Dermis microvascular lymphatic vessel endothelial cell (primary cell): ENCODE data around the gene LRCH1. TPM values are rescaled to one million over a fixed set of nuclear protein-coding genes. Genes with fewer than 3 reads are reported as not detected.
A peak's percentile ranks its signal among the peaks of the same experiment; 100 is the strongest.

Experiments
- DNase-seq, 2 donors: peaks; one replicate each; pipeline versions ENCODE4 v3.0.0 to v3.0.0-alpha.2; 2010; ENCODE audit warnings: low read depth in 2 of 2
- total RNA-seq: library from RNA; depleted of rRNA; stranded (reverse); fragments of >200 nt; gene quantifications from 2 replicates; pipeline ENCODE4 v1.2.1, GENCODE V29; 2014

Gene LRCH1
- total RNA-seq, 1 donor from 2014 or later: 11.2 TPM

GRCh38 chr13:46638262-46638661, 85.3 kb downstream of the LRCH1 start:
- DNase-seq: no peak

- no peak for DNase-seq
Observed at GRCh38 chr13:46639033-46639981, 86.3 kb downstream of the LRCH1 start.

- DNase-seq: peak in 1 of 2 donors; percentile 61
Observed at GRCh38 chr13:46640843-46641242, 87.9 kb downstream of the LRCH1 start.

- peak; percentile 88 to 97 for DNase-seq
Observed at GRCh38 chr13:46641274-46642081, 88.5 kb downstream of the LRCH1 start.

GRCh38 chr13:46642254-46642653, 89.3 kb downstream of the LRCH1 start:
- DNase-seq: no peak

- peak in 1 of 2 donors; percentile 41 for DNase-seq
Observed at GRCh38 chr13:46643165-46643777, 90.3 kb downstream of the LRCH1 start.

- no peak for DNase-seq
Observed at GRCh38 chr13:46644816-46645215, 91.8 kb downstream of the LRCH1 start.

GRCh38 chr13:46647512-46648065, 94.6 kb downstream of the LRCH1 start:
- DNase-seq: peak in 1 of 2 donors; percentile 29

GRCh38 chr13:46648166-46648607, 95.2 kb downstream of the LRCH1 start:
- DNase-seq: peak in 1 of 2 donors; percentile 57

- DNase-seq: no peak
Observed at GRCh38 chr13:46649816-46650215, 96.8 kb downstream of the LRCH1 start.

- no peak for DNase-seq
Observed at GRCh38 chr13:46654951-46655350, 102.0 kb downstream of the LRCH1 start.

GRCh38 chr13:46655377-46656180, 102.6 kb downstream of the LRCH1 start:
- peak in 1 of 2 donors; percentile 81 for DNase-seq

- peak; percentile 67 to 82 for DNase-seq
Observed at GRCh38 chr13:46656786-46657185, 103.8 kb downstream of the LRCH1 start.

- no peak for DNase-seq
Observed at GRCh38 chr13:46659413-46660065, 106.6 kb downstream of the LRCH1 start.

GRCh38 chr13:46660416-46660815, 107.4 kb downstream of the LRCH1 start:
- no peak for DNase-seq

- DNase-seq: no peak
Observed at GRCh38 chr13:46660857-46661256, 107.9 kb downstream of the LRCH1 start.

- no peak for DNase-seq
Observed at GRCh38 chr13:46662690-46663089, 109.7 kb downstream of the LRCH1 start.

GRCh38 chr13:46663206-46664037, 110.5 kb downstream of the LRCH1 start:
- DNase-seq: peak; percentile 79 to 81

- no peak for DNase-seq
Observed at GRCh38 chr13:46664195-46664594, 111.2 kb downstream of the LRCH1 start.
